GM21825 (cell line): ENCODE measurements around the gene METRNL.
"Not testable (repeated sequence)": the region's sequence is repeated elsewhere in the genome, so short reads cannot be mapped to it uniquely, and the experiment has no call there.

Experiments
- ATAC-seq: cut with Tn5 transposase; IDR thresholded peaks from one replicate; pipeline ENCODE4 v1.9.1; 2021; ENCODE audit warnings: mild to moderate bottlenecking, moderate library complexity; ENCODE audit not compliant: unreplicated experiment

Gene METRNL, protein sequence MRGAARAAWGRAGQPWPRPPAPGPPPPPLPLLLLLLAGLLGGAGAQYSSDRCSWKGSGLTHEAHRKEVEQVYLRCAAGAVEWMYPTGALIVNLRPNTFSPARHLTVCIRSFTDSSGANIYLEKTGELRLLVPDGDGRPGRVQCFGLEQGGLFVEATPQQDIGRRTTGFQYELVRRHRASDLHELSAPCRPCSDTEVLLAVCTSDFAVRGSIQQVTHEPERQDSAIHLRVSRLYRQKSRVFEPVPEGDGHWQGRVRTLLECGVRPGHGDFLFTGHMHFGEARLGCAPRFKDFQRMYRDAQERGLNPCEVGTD

DNA sequence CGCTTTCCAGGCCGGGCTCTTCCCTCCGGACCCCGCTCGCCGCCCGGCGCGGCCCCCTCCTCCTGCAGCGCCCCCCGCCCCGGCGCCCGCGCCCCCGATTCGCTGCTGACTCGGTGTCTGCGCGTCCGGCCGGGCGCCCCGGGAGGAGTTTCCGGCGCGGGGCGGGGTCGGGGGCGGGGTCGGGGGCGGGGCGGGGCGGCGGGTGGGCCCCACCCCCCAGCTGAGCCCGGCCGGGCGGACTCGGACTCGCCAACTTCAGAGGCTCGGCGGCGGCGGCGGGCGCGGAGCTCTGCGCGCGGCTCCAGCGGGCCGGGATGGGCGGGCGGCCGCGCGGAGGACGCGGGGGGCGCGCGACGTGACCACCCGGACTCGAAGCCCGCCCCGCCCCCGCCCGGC is at the start of gene METRNL:
METRNL (plus strand) TSS at position 258 of the 396 bp plus-strand sequence. CDS start 207 bp downstream, outside the sequence.
- no peak for ATAC-seq

DNA sequence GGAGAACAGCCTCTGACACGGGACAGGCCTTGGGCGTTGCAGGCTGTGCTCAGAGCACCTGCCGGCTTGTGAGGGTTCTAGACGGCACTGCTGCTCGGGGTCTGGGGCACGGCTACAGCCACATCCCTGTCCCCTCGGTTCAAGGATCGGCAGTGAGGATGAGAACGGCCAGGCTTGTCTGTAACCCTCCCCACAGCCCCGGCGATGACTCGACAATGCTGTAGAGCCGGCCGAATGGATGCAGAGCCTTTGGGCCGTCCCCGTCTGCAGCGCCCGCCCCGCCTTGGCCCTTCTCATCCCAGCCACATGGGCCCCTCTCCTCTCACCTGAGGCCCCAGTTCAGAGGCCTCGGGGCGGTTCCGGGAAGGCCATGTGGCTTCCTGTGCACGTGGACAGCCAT is 49.0 kb upstream of the METRNL start:
- ATAC-seq = no peak

DNA sequence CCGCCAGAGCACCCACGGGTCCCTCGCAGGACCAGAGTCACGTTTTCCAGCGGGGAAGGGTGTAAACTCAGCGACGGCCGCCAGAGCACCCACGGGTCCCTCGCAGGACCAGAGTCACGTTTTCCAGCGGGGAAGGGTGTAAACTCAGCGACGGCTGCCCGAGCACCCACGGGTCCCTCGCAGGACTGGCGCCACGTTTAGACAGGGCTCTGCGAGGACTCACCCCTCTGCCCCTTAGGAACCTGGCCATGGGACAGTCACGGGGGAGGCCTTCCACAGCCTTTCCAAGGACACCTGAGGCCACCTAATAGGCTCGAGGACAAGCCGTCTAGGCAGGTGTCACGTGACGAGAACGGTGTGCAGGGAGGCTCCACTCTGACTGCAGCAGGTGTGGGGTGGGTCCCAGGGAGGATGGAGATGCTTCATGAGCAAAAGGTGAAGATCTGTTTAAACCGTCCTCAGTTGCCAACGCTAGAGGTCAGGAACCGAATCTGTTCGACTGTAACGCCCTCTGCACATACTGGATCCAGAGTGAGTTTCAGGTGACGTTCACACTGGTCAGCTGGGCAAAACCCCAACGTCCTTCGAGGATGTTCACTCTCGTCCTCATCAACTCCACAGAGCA is 48.0 kb upstream of the METRNL start:
- no peak for ATAC-seq

DNA sequence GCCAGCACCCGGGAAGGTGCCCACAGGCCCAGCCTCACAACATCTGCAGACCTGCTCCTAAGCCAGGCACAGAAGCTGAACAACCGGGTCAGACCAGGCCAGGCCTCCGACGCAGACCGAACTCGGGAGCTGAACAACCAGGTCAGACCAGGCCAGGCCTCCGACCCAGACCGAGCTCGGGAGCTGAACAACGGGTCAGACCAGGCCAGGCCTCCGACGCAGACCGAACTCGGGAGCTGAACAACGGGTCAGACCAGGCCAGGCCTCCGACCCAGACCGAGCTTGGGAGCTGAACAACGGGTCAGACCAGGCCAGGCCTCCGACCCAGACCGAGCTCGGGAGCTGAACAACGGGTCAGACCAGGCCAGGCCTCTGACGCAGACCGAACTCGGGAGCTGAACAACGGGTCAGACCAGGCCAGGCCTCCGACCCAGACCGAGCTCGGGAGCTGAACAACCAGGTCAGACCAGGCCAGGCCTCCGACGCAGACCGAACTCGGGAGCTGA is 47.4 kb upstream of the METRNL start:
- not testable (repeated sequence) for ATAC-seq

DNA sequence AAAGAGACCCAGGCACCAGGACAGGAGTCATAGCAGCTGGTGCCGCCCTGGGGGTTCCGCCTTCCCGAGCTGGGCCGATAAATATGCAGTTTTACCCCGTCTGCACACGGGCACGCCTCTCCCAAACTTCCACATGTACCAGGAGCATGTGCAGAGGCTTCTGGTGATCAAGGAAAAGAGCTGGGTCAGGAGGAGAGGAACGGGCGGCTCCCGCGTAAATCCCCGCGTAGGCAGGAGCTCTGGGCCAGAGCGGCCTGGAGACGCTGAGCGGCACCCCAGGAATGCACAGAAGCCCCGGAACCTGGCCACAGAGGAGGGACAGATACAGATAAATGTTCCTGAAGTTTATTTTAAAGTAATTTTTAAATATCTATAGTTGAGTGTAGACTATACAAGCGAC is 46.6 kb upstream of the METRNL start:
- no peak for ATAC-seq

DNA sequence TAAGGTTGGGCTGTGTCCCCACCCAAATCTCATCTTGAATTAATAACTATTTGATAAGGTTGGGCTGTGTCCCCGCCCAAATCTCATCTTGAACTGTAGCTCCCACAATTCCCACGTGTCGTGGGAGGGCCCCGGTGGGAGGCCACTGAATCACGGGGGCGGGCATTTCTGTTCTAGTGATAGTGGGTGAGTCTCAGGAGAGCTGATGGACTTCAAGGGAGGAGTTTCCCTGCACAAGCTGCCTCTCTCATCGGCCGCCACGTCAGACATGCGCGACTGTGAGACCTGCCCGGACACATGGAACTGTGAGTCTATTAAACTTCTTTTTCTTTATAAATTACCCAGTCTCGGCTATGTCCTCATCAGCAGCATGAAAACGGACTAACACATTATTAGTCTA is 44.9 kb upstream of the METRNL start:
- ATAC-seq = no peak

DNA sequence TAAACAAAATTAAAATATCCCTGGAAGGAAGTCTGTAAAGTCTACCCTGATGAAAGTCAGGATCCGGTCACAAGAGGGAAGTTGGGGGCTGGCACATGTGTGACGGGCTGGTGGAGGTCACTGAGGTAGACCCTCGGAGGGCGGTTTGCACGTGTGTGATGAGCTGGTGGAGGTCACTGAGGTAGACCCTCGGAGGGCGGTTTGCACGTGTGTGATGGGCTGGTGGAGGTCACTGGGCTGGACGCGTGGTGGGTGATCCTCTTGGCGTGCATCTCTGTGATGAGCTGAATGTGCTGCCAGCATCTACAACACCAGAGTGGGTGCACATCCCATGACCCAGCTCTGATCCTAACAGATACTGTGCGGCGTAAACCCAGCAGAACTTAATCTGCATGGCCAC is 43.7 kb upstream of the METRNL start:
- ATAC-seq = no peak

DNA sequence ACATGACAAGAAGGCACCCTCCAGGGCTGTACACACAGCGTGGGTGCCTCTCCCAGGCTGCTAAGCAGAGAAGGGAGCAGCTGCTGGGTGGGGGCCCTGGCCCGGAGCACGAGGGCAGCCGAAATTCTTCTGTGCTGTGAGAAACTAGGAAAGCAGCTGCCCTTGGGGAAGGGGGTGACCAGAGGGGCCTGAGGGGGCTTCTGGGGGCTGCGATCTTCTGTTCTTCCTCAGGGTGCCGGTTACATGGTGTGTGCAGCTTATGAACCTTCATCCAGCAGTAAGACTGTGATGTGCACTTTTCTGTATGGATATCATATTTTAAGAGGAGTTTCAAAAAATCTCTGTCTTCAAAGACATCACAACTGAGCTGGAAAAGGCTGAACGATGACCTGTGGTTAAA is 43.2 kb upstream of the METRNL start:
- no peak for ATAC-seq

DNA sequence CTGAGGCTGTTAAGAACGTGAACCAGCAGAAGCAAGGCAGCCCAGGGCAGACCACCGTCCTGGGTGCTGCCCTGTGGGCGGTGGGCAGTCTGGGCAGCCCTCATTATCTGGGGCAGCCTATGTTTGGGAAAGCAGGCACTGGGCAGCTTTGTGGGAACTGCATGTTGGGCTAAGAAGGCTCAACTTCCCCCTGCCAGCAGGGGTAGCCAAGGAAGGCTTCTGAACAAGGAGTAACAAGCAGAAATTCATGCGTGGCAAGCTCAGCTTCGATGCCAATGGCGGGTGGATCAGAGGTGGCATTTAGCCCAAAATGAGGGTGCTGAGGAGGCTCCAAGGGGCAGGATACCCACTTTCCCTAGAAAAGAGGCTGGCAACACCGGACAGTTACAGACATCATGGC is 42.7 kb upstream of the METRNL start:
- ATAC-seq = no peak

DNA sequence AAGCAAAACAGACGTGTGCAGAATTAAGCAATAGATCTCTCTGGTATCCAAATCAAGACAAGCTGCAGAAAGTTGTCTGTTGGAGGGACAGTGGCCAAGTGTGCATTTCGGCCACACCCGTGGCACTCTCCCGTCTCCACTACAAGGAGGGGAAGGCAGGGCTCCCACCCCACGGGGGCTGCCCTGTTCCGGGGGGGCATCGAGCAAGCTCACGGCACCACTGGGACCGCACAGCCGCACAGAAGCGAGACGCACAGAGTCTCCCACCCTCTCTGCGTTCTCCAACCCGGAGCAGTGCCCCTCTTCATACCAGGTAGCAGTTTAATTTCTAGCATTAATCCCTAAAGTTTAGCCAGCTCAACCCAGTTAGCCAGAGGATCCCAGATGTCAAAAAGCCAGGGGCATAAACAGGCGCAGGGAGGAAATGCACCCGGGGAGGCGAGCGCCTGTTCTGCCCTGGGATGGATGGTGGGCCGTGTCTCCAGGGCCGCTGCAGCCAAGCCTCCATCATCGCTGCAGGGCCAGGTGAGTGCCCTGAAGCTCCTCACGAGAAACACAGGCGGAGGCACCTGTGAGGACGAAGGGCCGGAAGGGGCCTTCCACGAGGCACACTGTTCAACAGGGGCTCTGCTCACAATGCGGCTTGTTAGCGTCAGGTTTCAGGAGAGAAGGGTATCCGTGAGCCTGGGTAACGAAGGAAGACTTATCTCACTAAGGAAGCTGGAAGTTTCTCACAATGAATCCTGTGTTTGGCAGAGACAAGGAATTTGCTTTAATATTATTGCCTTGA is 42.1 kb upstream of the METRNL start:
- ATAC-seq = no peak

DNA sequence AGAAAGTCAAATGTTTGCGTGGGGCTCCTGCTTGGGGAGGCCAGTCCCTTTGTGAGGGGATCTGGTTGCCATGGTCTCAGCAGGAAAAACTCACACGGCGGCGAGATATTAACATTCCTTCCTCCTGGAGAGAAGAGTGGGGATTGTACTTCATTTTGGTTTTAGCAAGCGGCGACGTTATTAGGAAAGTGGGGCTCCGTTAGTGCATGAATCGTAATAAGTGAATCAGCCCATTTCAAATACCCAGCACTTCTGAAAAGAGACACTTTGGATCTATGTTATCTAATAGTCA is 41.6 kb upstream of the METRNL start:
- no peak for ATAC-seq

DNA sequence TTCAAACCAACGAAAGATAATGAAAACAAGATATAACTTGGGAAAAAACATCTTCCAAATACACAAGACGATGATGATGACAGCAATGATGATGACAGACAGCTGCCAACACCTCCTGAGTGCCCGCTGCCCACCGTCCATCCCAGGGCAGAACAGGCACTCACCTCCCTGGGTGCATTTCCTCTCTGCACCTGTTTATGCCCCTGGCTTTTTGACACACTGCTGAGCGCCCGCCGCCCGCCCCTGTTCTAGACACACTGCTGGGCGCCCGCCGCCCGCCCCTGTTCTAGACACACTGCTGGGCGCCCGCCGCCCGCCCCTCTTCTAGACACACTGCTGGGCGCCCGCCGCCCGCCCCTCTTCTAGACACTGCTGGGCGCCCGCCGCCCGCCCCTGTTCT is 40.4 kb upstream of the METRNL start:
- not testable (repeated sequence) for ATAC-seq

DNA sequence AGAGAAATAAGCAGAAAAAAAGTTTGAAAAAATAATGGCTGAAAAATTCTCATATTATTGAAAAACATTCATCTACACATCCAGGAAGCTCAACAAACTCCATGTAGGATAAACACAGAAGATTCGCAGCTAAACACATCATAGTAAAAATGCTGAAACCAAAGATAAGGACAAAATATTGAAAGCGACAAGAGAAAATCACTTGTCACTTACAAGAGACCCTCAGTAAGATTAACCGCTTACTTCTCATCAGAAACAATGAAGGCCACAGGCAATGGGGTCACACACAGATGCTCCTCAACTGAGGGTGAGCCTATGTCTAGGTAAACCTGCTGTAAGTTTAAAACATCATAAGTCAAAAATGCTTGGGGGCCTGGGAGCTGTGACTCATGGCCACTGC is 38.1 kb upstream of the METRNL start:
- no peak for ATAC-seq

DNA sequence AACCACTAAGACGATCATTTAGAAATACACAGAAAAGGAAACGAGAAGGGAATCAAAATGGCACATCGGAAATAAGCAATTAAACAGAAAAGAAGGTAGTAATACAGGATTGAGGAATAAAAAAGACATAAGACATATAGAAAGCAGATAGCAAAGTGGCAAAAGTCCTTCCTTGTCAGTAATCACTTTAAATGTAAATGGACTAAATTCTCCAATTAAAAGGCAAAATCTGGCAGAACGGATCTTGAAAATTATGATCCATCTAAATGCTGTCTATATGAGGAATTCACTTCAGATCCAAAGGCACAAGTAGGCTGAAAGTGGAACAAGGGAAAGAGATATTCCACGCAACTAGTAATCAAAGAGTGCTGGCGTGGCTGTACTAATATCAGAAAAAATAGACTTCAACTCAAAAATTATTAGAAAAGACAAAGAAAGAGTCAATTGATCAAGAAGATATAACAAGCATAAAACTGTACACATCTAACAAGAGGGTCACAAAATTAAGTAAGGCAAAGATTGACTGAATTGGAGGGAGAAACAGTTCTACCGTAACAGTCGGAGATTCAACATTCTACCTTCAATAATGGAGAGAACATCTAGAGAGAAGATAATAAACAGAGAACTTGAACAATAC is 36.8 kb upstream of the METRNL start:
- no peak for ATAC-seq

DNA sequence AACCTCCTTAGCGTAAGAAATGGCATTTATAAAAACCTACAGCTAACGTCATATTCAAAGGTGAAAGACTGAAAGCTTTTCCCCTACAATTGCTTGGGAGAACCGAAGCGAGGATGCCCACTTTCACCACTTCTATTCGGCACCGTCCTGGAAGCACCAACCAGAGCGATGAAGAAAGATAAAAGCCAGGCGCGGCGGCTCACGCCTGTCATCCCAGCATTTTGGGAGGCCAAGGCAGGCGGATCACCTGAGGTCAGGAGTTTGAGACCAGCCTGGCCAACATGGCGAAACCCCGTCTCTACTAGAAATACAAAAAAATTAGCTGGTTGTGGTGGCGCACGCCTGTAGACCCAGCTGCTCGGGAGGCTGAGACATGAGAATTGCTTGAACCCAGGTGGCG is 34.9 kb upstream of the METRNL start:
- ATAC-seq = not testable (repeated sequence)

DNA sequence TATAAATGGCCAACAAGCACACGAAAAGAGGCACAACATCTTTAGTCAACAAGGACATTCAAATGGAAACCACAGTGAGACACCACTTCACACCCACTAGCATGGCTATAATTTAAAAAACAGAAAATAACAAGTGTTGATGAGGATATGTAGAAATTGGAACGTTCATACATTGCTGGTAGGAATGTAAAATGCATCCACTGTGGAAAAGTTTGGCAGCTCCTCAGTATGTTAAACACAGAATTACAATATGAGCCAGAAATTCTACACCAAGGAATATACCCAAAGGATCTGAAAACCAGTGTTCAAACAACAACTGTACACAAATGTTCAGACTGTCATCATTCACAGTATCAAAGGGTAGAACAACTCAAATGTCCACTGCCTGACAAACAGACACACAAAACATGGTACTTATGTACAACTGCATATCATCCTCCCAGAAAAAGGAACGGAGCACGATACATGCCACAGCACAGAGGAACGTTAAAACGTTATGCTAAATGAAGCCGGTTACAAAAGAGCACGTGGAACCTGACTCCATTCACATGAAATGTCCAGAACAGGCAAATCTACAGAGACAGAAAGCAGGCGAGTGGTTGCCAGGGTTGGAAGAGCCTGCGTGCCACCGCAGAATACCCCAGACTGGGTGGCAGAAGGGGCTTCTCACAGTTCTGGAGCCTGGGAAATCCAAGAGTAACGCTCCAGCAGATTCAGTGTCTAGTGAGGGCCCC is 32.8 kb upstream of the METRNL start:
- ATAC-seq = no peak

DNA sequence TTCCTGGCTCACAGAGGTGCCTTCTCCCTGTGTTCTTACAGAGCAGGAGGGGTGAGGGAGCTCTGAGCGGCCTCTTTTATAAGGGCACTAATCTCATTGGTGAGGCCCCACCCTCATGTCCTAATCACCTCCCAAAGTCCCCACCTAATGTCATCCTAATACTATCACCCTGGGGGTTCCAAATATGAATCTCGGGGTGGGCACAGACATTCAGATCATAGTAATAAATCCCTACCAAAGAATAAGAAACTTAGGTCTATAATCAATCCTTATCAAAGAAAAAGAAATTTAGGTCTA is 32.3 kb upstream of the METRNL start:
- ATAC-seq = no peak

DNA sequence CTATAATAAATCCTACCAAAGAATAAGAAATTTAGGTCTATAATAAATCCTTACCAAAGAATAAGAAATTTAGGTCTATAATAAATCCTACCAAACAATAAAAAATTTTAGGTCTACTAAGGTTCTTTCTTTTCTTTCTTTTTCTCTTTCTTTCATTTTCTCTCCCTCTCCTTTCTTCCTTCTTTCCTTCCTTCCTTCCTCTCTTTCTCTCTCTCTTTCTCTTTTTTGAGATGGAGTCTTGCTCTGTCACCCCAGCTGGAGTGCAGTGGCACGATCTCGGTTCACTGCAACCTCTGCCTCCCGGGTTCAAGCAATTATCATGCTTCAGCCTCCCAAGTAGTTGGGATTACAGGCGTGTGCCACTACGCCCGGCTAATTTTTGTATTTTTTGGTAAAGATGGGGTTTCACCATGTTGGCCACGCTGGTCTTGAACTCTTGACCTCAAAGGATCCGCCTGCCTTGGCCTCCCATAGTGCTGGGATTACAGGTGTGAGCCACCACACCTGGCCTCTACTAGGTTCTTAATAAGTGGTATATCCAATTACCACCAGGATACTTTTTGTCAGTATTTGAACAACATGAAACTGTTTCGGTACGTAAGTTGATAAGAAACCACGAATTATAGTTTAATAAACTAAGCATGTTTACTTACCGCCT is 31.5 kb upstream of the METRNL start:
- not testable (repeated sequence) for ATAC-seq

DNA sequence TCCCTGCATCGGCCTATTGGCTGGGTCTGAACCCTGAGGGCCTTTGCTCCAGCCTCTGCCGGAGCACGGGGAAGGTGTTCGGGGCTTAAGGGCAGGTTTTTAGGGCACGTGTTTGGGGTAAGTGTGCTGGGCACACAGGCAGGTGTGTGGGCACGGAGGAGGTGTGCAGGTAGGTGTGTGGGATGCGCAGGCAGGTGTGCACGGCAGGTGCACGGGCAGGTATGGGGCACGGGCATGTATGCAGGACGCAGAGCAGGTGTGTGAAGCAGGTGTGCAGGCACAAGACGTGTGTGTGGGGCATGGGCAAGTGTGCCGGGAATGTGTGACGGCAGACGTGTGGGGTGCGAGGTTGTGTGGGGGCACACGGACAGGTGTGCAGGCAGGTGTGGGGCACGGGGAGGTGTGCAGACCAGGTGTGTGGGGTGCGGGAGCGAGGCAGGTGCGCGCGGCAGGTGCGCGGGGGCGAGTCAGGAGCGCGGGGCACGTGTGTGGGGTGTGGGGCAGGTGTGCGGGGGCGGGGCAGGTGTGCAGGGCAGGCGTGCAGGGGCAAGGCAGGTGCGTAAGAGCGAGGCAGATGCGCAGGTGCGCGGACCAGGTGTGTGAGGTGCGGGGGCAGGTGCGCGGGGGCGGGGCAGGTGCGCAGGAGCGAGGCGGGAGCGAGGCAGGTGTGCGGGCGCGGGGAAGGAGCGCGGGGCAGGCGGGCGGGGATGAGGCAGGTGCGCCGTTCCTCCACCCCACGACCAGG is 28.6 kb upstream of the METRNL start:
- ATAC-seq = no peak
